Placental epithelial cell (primary cell): ENCODE results near the gene SCN10A. TPM values are rescaled to one million over a fixed set of nuclear protein-coding genes. Genes with fewer than 3 reads are reported as not detected.

Experiments
- total RNA-seq: library from RNA; depleted of rRNA; stranded (reverse); fragments of >200 nt; gene quantifications from 2 replicates; pipeline ENCODE4 v1.2.3, GENCODE V29; 2012

Gene SCN10A
- not detected in 2 replicates for total RNA-seq

GRCh38 chr3:38816026-38816425, at the start of gene SCN10A:
TSS of gene SCN10A (minus strand) at chr3:38816217. CDS start at chr3:38794010, 22,207 bp downstream.

GRCh38 chr3:38649500-38650247, 166.3 kb downstream of the SCN10A start, which contains the start of gene SCN5A:
TSS of gene SCN5A (minus strand) at chr3:38649687. CDS start at chr3:38633307, 16,380 bp downstream.

Other genes with a start within 250 kb of the SCN10A start
- gene SCN5A, start 166.5 kb downstream of the SCN10A start, total RNA-seq, result 1.3 and 2.0 TPM in 2 replicates
- under 0.01 and 0.11 TPM in 2 replicates for gene SCN11A, start 235.7 kb upstream of the SCN10A start, total RNA-seq
- gene WDR48, start 235.8 kb upstream of the SCN10A start, total RNA-seq, result 30.6 and 37.2 TPM in 2 replicates